Bronchial epithelial cell (primary cell): ENCODE results near the gene ADAMTS1. TPM values are rescaled to one million over a fixed set of nuclear protein-coding genes. Genes with fewer than 3 reads are reported as not detected.

Experiments used
- DNase-seq: peaks from one replicate; pipeline ENCODE4 v3.0.0-alpha.2; 2010; ENCODE audit warnings: low read depth
- FAIRE-seq: peaks from 2 replicates; lab custom pipeline; 2011; peaks lifted over from hg19 to GRCh38; lab: Jason Lieb, UNC
- H3K27me3 ChIP-seq: 2 replicates; pipeline ENCODE4 v1.5.1; 2011; ENCODE audit warnings: low read length; ENCODE audit not compliant: control insufficient read depth, insufficient read depth
- H3K36me3 ChIP-seq: 2 replicates; pipeline ENCODE4 v1.5.1; 2011; ENCODE audit warnings: low read length; ENCODE audit not compliant: control insufficient read depth, insufficient read depth
- H3K4me3 ChIP-seq: 2 replicates; pipeline ENCODE4 v1.5.1; 2011; ENCODE audit warnings: mild to moderate bottlenecking, low read depth, low read length, control low read depth
- CTCF ChIP-seq: IDR thresholded peaks from 2 replicates; pipeline ENCODE4 v1.5.1; 2011; ENCODE audit warnings: mild to moderate bottlenecking, moderate library complexity, low read length, control low read depth, inconsistent platforms; ENCODE audit not compliant: insufficient read depth, severe bottlenecking
- total RNA-seq: library from RNA; depleted of rRNA; stranded (reverse); fragments of >200 nt; gene quantifications from 2 replicates; pipeline ENCODE4 v1.2.1, GENCODE V29; 2014

Gene ADAMTS1
- total RNA-seq: 100 and 124 TPM in 2 replicates

- FAIRE-seq: no peak
- peak; percentile 47 for DNase-seq
- Histone ChIP-seq H3K27me3 (no peaks in the 10 kb centered on the region), H3K36me3 (peaks cover 6% of the 10 kb centered on the region), H3K4me3 (peak within 1 kb of the TSS; percentile 74)
- TF ChIP-seq CTCF: no peak
Observed at GRCh38 chr21:26845066-26845758, at the start of gene ADAMTS1. TSS of gene ADAMTS1 (minus strand) at chr21:26845409. CDS start at chr21:26844954, 455 bp downstream.

GRCh38 chr21:26892151-26892550 is 46.9 kb upstream of the ADAMTS1 start:
- FAIRE-seq: no peak
- no peak overlapping the region for H3K4me3 ChIP-seq
- TF ChIP-seq CTCF: no peak
- no peak for DNase-seq
- H3K36me3 ChIP-seq: no peaks in the 10 kb centered on the region
- H3K27me3 ChIP-seq: no peaks in the 10 kb centered on the region

- no peak for TF ChIP-seq CTCF
- no peak for FAIRE-seq
- Histone ChIP-seq H3K4me3 (no peak overlapping the region), H3K36me3 (no peaks in the 10 kb centered on the region), H3K27me3 (no peaks in the 10 kb centered on the region)
- DNase-seq: no peak
Observed at GRCh38 chr21:26888931-26889330, 43.7 kb upstream of the ADAMTS1 start.

GRCh38 chr21:26888256-26888655 is 43.0 kb upstream of the ADAMTS1 start:
- TF ChIP-seq CTCF: no peak
- FAIRE-seq: no peak
- no peak for DNase-seq
- H3K4me3 ChIP-seq: no peak overlapping the region
- H3K27me3 ChIP-seq: no peaks in the 10 kb centered on the region
- H3K36me3 ChIP-seq: no peaks in the 10 kb centered on the region

- FAIRE-seq (no peak), DNase-seq (no peak)
- H3K36me3 ChIP-seq: no peaks in the 10 kb centered on the region
- no peaks in the 10 kb centered on the region for H3K27me3 ChIP-seq
- no peak overlapping the region for H3K4me3 ChIP-seq
- no peak for TF ChIP-seq CTCF
Observed at GRCh38 chr21:26887251-26887650, 42.0 kb upstream of the ADAMTS1 start.

- TF ChIP-seq CTCF: no peak
- Histone ChIP-seq H3K27me3 (no peaks in the 10 kb centered on the region), H3K36me3 (no peaks in the 10 kb centered on the region), H3K4me3 (no peak overlapping the region)
- FAIRE-seq: no peak
- DNase-seq: no peak
Observed at GRCh38 chr21:26884436-26884835, 39.2 kb upstream of the ADAMTS1 start.
